Stomach (tissue), 4 donors: ENCODE data around the gene UNC5B.

Experiments used
- EP300 ChIP-seq: sonication (generic); formaldehyde crosslinking; IDR thresholded peaks from one replicate; pipeline ENCODE4 v1.6.1; 2017; ENCODE audit warnings: antibody characterized with exemption
- POLR2A ChIP-seq, 4 donors: fragments of 450-650 bp; IDR thresholded peaks; one replicate each; pipeline ENCODE4 v1.6.1; 2016; ENCODE audit warnings: antibody characterized with exemption in 4 of 4, control low read depth in 2 of 4, mild to moderate bottlenecking in 1 of 4, moderate library complexity in 1 of 4
- POLR2AphosphoS5 ChIP-seq, 3 donors: sonication (generic); formaldehyde crosslinking; IDR thresholded peaks; one replicate each; pipeline ENCODE4 v1.6.1; 2016; ENCODE audit warnings: antibody characterized with exemption in 3 of 3
- TF ChIP-seq, protein P1 (sequence below), 7 experiments: fragments of 450-650 bp in 4 of 7; fragments of 200-600 bp in 3 of 7; sonication (generic) in 3 of 7; IDR thresholded peaks; one replicate each; pipeline ENCODE4 v1.5.1; 2016 to 2019; ENCODE audit warnings: antibody characterized with exemption in 7 of 7, control low read depth in 2 of 7, mild to moderate bottlenecking in 1 of 7

DNA sequence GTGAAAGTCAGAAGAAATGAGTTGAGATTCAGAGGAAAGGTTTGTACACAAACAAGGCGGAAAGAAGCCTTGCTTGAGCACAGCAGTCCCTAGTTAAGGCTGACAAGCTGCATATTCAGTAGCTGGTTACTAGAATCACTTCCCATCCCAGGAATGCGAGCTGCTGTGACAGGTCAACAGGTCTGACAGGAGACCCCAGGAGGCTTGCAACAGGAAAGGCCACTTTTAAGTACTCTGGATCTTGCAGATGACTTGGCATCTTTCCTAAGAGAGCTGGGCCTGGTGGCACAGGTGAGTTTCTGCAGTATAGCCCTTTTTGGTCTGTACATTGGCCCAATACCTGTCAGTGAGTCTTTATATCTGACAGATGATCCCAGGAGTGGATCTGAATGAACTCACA is 35.7 kb upstream of the UNC5B start:
- TF ChIP-seq, protein P1, sequence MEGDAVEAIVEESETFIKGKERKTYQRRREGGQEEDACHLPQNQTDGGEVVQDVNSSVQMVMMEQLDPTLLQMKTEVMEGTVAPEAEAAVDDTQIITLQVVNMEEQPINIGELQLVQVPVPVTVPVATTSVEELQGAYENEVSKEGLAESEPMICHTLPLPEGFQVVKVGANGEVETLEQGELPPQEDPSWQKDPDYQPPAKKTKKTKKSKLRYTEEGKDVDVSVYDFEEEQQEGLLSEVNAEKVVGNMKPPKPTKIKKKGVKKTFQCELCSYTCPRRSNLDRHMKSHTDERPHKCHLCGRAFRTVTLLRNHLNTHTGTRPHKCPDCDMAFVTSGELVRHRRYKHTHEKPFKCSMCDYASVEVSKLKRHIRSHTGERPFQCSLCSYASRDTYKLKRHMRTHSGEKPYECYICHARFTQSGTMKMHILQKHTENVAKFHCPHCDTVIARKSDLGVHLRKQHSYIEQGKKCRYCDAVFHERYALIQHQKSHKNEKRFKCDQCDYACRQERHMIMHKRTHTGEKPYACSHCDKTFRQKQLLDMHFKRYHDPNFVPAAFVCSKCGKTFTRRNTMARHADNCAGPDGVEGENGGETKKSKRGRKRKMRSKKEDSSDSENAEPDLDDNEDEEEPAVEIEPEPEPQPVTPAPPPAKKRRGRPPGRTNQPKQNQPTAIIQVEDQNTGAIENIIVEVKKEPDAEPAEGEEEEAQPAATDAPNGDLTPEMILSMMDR (IDR thresholded peaks at IDR 0.05) = no peak
- TF ChIP-seq POLR2A (IDR thresholded peaks at IDR 0.05) (no peak), EP300 (no peak), POLR2AphosphoS5 (IDR thresholded peaks at IDR 0.05) (no peak)
